ENCODE measurements around the gene PCK1.

The PCK1 gene

DNA sequence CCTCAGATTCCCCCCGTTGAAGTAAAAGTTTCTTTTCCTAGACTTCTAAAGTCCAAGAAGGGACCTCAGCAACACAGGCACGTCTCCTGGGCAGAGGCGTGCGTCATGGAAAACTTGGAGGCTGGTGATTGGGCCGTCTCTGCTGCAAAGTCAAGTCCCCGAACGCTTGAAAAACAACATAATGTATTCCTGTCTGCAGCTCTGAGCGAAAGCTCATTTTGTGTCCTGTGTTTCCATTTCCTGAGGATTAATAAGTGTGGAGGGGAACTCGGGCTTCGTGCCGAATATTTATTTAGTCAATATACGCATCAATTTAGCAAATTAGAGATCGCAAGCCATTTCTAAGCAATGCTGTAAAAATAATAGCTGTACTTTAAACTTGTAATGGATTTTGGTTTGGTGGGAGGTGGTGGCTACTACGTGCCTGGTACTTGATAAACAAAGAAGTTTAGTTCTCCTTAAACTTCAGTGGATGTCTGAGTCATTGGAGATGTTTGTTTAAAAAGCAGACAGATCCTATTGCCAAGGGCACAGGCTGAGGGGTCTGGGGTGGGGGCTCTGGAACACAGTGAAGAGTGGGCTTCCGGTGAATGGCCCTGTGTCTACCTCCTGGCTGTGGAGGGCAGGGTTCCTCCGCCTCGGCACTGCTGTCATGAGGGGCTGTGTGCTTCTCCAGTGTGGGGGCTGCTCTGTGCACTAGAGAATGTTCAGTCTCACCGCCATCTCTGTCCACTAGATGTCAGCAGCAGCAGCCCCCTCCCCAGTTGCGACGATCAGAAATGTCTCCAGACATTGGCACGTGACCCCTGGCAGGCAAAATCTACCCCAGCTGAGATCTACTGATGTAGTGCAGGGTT is 21.8 kb downstream of the PCK1 start:
- no peak overlapping the region for H3K27ac ChIP-seq
- no peak for TF ChIP-seq ZFX (IDR thresholded peaks at IDR 0.05; ENCODE audit: borderline replicate concordance)
- peak; percentile 69 for TF ChIP-seq CTCF (IDR thresholded peaks at IDR 0.05)

GRCh38 chr20:57583289-57584257 is 22.7 kb downstream of the PCK1 start:
- no peak for TF ChIP-seq ZFX (IDR thresholded peaks at IDR 0.05; ENCODE audit: borderline replicate concordance)
- TF ChIP-seq CTCF (IDR thresholded peaks at IDR 0.05) = peak; percentile 38
- H3K27ac ChIP-seq = no peak overlapping the region

DNA sequence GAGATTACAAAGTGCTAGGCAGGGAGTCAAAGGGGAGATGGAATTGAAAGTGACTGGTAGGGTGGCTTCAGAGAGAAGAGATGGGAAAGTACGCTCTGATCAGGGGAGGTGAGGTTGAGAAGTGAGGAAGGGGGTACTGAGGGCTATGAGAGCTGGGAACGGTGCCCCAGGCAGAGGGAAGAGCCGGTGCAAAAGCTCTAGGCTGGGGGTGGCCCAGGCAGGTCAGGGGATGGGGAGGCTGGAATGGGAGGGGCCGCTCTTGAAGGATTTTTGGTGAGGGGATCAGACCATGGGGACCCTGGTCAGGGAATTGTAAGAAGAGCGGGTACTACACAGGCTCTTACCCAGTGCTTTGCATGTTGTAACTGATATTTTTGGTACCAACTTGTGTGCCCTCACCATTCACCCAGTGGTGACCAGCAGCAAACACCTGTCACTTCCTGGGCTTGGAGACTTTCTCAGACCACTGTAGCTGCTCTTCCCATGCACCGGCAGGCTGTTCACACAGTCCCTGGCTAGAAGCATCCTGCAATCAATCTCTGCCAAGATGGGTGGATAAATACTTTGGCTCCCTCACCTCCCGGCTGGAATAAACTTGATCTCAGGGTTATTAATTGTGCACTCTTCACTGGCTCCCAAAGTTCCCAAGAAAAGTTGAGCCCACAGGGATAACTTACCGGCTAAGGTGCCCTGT is 24.0 kb downstream of the PCK1 start:
- no peak overlapping the region for H3K27ac ChIP-seq
- no peak for TF ChIP-seq ZFX (IDR thresholded peaks at IDR 0.05; ENCODE audit: borderline replicate concordance)
- TF ChIP-seq CTCF (IDR thresholded peaks at IDR 0.05) = no peak

- no peak overlapping the region for H3K27ac ChIP-seq
- TF ChIP-seq CTCF (IDR thresholded peaks at IDR 0.05) (no peak), ZFX (IDR thresholded peaks at IDR 0.05; ENCODE audit: borderline replicate concordance) (no peak)
Observed at GRCh38 chr20:57585466-57586213, 24.7 kb downstream of the PCK1 start.

DNA sequence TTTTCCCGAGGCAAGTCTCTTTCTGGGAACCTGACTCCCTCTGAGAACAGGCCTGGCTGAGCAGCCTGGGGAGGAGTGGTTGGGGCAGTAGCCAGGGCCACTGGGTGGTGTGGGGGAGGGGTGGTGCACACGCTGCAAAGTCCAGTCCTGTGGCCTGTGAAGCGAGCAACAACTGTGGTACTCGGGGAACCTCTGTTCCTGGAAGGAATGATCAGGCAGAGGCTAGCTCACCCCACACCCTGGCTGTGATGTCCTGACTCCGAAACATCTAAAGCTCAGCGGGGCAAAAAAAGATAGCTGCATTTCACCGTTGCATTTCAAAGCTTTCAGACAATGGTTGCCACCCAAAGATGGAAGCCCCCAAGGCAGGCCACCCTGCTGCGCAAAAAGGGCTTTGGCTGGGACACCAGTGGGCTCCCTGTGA is 25.5 kb downstream of the PCK1 start:
- H3K27ac ChIP-seq = no peak overlapping the region

More for the DNA sequence above, 25.5 kb downstream of the PCK1 start:
- no peak for TF ChIP-seq CTCF (IDR thresholded peaks at IDR 0.05)
- TF ChIP-seq ZFX (IDR thresholded peaks at IDR 0.05; ENCODE audit: borderline replicate concordance) = no peak
